ENCODE data around the gene SLC24A3. TPM values are rescaled to one million over a fixed set of nuclear protein-coding genes. Genes with fewer than 3 reads are reported as not detected.

Gene SLC24A3
- polyA plus RNA-seq, 1 experiment, result 1.7 TPM

DNA sequence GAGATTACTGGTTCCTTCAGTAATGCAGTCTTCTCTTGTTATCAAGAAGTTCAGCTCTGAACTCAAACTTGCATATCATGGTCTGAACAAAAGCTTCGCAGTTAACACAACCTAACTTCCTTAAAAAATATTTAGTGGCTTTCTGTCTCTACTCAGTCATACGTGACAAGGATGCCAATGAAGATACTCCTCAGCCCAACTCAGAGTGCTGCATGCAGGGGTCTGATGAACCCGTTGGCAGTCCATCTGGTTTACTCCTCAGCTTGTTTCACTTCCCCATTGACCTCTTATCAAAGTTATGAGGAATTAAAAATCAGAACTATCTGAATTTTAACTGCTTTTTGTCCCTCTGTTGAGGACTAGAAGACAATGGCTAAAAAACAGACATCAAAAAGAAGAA, 489.0 kb downstream of the SLC24A3 start:
- ChIA-PET CTCF (interaction anchor here (0.7 kb wide), 1 partner anchor 8 kb away, joined by 3 read pairs; no protein-coding TSS in a partner anchor), POLR2A (no interaction called here)
- TF ChIP-seq, protein P1, sequence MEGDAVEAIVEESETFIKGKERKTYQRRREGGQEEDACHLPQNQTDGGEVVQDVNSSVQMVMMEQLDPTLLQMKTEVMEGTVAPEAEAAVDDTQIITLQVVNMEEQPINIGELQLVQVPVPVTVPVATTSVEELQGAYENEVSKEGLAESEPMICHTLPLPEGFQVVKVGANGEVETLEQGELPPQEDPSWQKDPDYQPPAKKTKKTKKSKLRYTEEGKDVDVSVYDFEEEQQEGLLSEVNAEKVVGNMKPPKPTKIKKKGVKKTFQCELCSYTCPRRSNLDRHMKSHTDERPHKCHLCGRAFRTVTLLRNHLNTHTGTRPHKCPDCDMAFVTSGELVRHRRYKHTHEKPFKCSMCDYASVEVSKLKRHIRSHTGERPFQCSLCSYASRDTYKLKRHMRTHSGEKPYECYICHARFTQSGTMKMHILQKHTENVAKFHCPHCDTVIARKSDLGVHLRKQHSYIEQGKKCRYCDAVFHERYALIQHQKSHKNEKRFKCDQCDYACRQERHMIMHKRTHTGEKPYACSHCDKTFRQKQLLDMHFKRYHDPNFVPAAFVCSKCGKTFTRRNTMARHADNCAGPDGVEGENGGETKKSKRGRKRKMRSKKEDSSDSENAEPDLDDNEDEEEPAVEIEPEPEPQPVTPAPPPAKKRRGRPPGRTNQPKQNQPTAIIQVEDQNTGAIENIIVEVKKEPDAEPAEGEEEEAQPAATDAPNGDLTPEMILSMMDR (IDR thresholded peaks at IDR 0.05; ENCODE audit: insufficient read depth, low read depth, low read length), result no peak
- no peak for DNase-seq (ENCODE audit: low read depth)
- no peaks in the 10 kb centered on the region for H3K36me3 ChIP-seq (ENCODE audit: control insufficient read depth, insufficient read depth, low read length)
- peaks cover 2% of the 10 kb centered on the region for H3K27me3 ChIP-seq (ENCODE audit: control insufficient read depth, insufficient read depth, low read length)
- H3K4me3 ChIP-seq (ENCODE audit: low read depth, low read length), result no peak overlapping the region

DNA sequence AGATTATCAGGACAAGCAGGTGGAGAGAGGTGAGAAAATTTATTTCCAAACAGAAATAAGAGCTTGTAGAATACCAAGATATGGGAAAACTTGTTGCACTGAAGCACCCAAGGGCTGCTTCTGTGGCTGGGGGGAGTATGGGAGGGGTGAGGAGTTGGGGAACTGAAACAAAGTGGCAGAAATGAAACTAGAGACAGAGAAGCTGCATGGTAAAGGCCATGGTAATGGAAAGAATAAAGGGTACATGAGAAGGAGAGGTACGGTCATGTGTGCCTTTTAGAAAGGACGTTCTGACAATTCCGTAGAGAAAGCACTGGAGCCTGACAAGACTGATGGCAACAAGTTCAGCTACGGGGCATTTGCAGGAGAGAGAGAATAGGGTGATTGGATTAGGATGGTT, 494.0 kb downstream of the SLC24A3 start:
- POLR2A ChIA-PET, result no interaction called here

DNA sequence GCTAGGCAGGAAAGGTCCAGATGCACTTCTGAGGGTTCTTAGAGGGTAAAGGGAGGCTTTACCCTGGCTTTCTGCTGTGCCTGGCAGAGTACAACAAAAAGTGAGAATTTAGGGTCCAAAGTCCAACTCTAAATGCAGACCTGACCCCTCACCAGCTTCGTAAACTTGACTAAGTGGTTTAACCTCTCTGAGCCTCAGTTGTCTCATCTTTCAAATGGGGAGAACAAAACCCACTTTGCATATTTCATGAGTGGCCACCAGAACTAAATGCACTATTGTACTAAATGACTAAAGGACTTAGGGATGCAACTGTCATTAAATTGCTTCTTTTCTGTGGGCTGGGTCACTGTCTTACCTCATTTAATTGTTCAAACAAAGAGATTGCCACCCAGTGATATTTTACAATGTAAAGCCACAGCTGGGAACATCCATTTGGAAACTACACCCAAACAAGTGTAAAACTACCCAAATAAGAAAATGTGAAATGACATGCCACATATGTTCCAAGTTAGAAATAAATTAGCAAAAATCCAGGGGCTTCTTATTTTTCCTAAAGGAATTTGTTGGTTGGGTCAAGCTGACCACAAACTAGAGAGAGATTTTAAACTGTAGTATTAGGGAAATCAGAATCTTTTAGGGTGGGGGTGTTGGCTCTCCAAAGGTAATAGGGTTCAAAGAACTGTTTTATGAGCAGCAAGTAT, 497.3 kb downstream of the SLC24A3 start:
- DNase-seq (ENCODE audit: low read depth), result no peak
- H3K4me3 ChIP-seq (ENCODE audit: low read depth, low read length), result no peak overlapping the region
- no peaks in the 10 kb centered on the region for H3K36me3 ChIP-seq (ENCODE audit: control insufficient read depth, insufficient read depth, low read length)
- H3K27me3 ChIP-seq (ENCODE audit: control insufficient read depth, insufficient read depth, low read length), result peaks cover 7% of the 10 kb centered on the region
- TF ChIP-seq, protein P1 (IDR thresholded peaks at IDR 0.05; ENCODE audit: insufficient read depth, low read depth, low read length), result no peak
- ChIA-PET POLR2A (no interaction called here), CTCF (no interaction called here)

More for the DNA sequence above, 494.0 kb downstream of the SLC24A3 start:
- DNase-seq (ENCODE audit: low read depth), result no peak
- H3K27me3 ChIP-seq (ENCODE audit: control insufficient read depth, insufficient read depth, low read length), result peaks cover 7% of the 10 kb centered on the region
- TF ChIP-seq, protein P1 (IDR thresholded peaks at IDR 0.05; ENCODE audit: insufficient read depth, low read depth, low read length), result no peak
- H3K4me3 ChIP-seq (ENCODE audit: low read depth, low read length), result no peak overlapping the region
- CTCF ChIA-PET, result interaction anchor here (2.8 kb wide), 1 partner anchor 13 kb away, joined by 9 read pairs; no protein-coding TSS in a partner anchor
- H3K36me3 ChIP-seq (ENCODE audit: control insufficient read depth, insufficient read depth, low read length), result no peaks in the 10 kb centered on the region

DNA sequence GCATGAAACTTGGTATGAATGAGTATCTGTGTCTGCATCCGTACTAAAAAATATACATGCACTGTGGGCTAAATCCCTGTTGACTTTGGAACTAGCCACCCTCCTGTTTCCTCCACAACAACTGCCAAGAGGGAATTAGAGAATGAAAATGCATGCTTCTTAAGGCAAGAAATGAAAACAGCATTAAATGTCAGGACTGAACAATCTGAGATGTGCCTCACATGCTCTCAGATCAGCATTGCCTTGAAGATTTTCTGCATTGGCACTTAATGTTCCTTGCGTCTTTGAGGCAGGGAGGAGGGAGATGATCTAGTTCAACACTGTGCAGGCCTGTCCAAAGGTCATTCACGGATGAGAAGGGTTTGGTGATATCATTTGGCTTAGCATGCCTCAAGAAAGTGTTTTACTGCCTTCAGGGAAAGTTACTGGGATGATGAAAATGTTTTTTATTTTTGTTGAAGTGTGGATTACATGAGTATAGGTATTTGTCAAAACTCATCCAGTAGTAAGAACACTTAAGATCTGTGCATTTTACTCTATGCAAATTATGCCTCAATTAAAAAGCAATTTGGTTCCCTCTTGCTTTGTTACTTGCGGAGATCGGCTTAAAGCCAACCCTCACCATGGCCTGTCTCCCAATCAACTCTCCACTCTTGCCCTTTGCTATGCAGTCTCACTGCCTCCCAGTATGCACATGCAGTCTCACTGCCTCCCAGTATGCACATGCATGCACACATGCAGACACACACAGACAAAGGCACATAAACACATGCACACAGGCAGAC, 498.1 kb downstream of the SLC24A3 start:
- POLR2A ChIA-PET, result no interaction called here
- Histone ChIP-seq H3K36me3 (ENCODE audit: control insufficient read depth, insufficient read depth, low read length) (no peaks in the 10 kb centered on the region), H3K4me3 (ENCODE audit: low read depth, low read length) (no peak overlapping the region), H3K27me3 (ENCODE audit: control insufficient read depth, insufficient read depth, low read length) (peaks cover 7% of the 10 kb centered on the region)
- CTCF ChIA-PET, result no interaction called here
- no peak for DNase-seq (ENCODE audit: low read depth)
- TF ChIP-seq, protein P1 (IDR thresholded peaks at IDR 0.05; ENCODE audit: insufficient read depth, low read depth, low read length), result no peak

DNA sequence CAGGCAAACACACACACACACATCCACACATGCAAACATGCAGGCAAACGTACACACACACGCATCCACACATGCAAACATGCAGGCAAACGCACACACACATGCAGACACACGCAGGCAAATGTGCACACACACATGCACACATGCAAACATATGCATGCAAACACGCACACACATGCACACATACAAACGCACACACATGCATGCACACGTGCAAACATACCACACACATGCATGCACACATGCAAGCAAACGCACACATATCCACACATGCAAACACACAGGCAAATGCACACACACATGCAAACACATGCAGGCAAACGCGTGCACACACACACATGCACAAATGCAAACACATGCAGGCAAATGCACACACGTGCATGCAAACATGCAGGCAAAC, 498.7 kb downstream of the SLC24A3 start:
- no peak for DNase-seq (ENCODE audit: low read depth)
- ChIA-PET CTCF (no interaction called here), POLR2A (no interaction called here)
- H3K36me3 ChIP-seq (ENCODE audit: control insufficient read depth, insufficient read depth, low read length), result no peaks in the 10 kb centered on the region
- peaks cover 5% of the 10 kb centered on the region for H3K27me3 ChIP-seq (ENCODE audit: control insufficient read depth, insufficient read depth, low read length)
- TF ChIP-seq, protein P1 (IDR thresholded peaks at IDR 0.05; ENCODE audit: insufficient read depth, low read depth, low read length), result no peak
- no peak overlapping the region for H3K4me3 ChIP-seq (ENCODE audit: low read depth, low read length)

All from BJ (cell line).